Adipocyte (in vitro differentiated cells): Measurements from ENCODE around the gene PTAFR.

Source experiments
- DNase-seq: peaks from one replicate; pipeline ENCODE4 v3.0.0-alpha.2; 2015; ENCODE audit warnings: low read depth
- H3K27me3 ChIP-seq: replicated peaks from 2 replicates; pipeline ENCODE4 v1.7.0; 2013; ENCODE audit warnings: mild to moderate bottlenecking, low read length, moderate library complexity; ENCODE audit not compliant: control insufficient read depth, insufficient read depth
- H3K36me3 ChIP-seq: 2 replicates; pipeline ENCODE4 v1.7.0; 2013; ENCODE audit warnings: low read length, mild to moderate bottlenecking, moderate library complexity; ENCODE audit not compliant: control insufficient read depth, insufficient read depth, severe bottlenecking
- H3K4me1 ChIP-seq: 2 replicates; pipeline ENCODE4 v1.7.0; 2013; ENCODE audit warnings: mild to moderate bottlenecking, low read length, moderate library complexity; ENCODE audit not compliant: control insufficient read depth, insufficient read depth
- H3K4me3 ChIP-seq: 2 replicates; pipeline ENCODE4 v1.7.0; 2013; ENCODE audit warnings: mild to moderate bottlenecking, low read length, moderate library complexity
- H3K9ac ChIP-seq: 2 replicates; pipeline ENCODE4 v1.7.0; 2013; ENCODE audit warnings: mild to moderate bottlenecking, low read length, moderate library complexity
- H3K9me3 ChIP-seq: 2 replicates; pipeline ENCODE4 v1.7.0; 2013; ENCODE audit warnings: mild to moderate bottlenecking, low read length, moderate library complexity; ENCODE audit not compliant: control insufficient read depth

Gene PTAFR

DNA sequence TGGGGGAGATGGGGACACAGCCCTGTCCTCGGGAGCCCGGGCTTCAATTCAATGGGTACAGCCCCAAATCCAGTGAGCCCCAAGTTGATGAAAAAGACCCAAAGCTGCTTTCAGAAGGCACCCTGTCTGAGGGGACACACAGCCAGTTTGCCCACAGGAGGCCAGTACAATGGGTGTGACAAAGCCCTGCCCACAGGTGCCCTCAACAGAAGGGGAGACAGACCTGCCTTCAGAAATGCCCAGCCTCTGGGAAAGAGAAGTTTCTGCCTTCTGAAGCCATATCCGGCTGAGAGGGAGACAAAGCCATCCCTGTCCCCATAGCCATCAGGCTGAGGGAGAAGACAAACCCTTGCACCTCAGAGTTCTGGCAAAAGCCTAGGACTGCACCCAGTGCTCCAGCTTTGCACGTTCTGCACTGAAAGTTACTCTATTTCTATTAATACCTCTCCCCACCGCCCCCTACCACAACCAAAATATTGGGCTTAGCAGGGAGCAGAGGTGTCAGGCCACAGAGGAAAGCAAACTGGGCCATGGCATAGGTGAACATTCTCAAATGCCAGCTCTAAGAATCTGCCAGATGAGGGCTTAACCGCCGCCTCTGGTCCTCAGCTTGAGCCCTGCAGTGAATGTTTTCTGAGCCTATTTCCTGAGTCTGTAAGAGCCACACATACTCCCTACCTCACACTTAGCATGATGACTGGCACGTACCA is 18.0 kb upstream of the PTAFR start:
- Histone ChIP-seq H3K9me3 (no peaks in the 10 kb centered on the region), H3K27me3 (no peaks in the 10 kb centered on the region), H3K36me3 (peaks cover 11% of the 10 kb centered on the region), H3K9ac (no peak overlapping the region), H3K4me3 (no peak overlapping the region), H3K4me1 (no peaks in the 10 kb centered on the region)
- DNase-seq, result no peak

DNA sequence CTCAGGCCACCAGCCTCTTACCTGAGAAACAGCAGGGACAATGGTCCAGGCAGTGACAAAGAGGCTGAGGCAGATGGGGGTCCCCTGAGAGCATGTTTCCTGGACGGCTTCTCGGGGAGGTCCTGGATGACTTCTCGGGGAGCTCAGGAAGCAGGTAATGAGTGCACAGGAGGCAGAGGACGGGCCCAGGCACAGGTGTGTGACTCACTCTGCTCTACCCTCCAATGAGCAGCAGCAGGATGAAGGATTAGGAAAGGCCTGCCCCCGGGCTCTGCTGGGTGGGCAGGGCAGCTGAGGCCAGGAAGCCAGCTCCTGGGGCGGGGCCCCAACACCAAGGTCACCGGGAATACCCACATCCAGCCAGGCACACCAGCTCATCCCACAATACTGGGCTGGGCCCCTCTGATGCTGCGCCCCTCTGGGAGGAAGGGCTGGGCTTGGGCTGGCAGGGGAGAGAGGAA is 17.2 kb upstream of the PTAFR start:
- H3K9me3 ChIP-seq, result no peaks in the 10 kb centered on the region
- H3K4me1 ChIP-seq, result no peaks in the 10 kb centered on the region
- DNase-seq, result no peak
- no peak overlapping the region for H3K9ac ChIP-seq
- H3K36me3 ChIP-seq, result peaks cover 3% of the 10 kb centered on the region
- H3K27me3 ChIP-seq, result no peaks in the 10 kb centered on the region
- no peak overlapping the region for H3K4me3 ChIP-seq

DNA sequence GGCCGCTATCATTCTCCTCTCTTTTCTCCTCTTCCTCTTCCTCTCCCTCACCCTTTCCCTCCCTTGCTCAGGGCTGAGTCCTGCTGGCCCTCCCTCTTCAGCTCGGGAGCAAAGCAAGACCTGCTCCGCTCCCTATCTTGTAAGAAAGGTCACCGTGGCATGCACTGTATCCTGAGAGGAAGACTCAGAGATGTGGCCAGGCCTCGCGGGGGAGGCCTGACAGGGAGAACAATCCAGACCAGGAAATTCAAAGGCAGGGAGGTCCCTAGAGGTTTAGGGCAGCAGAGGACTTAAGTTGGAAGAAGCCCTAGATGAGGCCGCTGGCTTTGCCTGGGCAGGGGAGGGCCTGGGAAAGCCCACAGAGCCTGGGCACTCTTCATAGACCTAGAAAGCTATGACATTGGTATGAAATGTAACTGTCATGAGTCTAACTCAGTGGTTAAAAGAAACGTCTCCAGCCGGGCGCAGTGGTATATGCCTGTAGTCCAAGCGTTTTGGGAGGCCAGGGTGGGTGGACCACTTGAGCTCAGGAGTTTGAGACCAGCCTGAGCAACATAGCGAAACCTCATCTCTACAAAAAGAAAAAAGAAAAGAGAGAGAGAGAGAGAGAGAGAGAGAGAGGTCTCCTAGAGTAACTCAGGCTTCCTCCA is 14.6 kb upstream of the PTAFR start:
- Histone ChIP-seq H3K36me3 (no peaks in the 10 kb centered on the region), H3K4me3 (no peak overlapping the region), H3K4me1 (no peaks in the 10 kb centered on the region), H3K27me3 (no peaks in the 10 kb centered on the region), H3K9ac (no peak overlapping the region), H3K9me3 (no peaks in the 10 kb centered on the region)
- no peak for DNase-seq

DNA sequence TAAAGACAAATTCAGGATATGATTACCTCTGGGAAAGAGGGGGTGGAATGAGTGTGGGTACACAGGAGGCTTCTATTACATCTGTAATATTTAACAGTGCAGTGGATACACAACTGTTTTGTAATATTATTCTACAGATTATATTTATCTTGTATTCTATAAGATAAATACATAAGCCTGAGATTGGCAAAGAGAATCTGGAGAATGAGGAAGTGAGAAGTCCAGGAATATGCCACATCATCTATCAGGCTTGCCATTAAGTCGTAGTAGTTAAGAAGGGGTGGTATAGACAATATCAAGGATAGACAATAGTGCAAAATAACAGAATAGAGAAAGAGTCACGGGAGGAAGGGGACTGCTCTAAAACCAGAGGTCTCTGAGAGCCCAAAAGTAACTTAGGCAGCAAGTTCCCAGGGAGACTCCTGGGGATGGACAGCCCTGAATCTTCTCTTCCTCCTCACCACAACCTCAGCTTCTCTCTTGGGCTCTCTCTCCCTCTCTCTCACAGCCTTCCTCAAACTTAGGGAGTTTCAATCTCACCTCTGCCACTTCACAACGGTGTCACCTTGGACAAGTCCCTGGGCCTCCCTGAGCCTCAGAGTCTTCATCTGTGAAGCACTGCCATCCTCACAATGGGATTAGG is 14.0 kb upstream of the PTAFR start:
- Histone ChIP-seq H3K36me3 (no peaks in the 10 kb centered on the region), H3K9ac (no peak overlapping the region), H3K4me1 (no peaks in the 10 kb centered on the region), H3K27me3 (no peaks in the 10 kb centered on the region), H3K9me3 (no peaks in the 10 kb centered on the region), H3K4me3 (no peak overlapping the region)
- DNase-seq, result peak; percentile 13

DNA sequence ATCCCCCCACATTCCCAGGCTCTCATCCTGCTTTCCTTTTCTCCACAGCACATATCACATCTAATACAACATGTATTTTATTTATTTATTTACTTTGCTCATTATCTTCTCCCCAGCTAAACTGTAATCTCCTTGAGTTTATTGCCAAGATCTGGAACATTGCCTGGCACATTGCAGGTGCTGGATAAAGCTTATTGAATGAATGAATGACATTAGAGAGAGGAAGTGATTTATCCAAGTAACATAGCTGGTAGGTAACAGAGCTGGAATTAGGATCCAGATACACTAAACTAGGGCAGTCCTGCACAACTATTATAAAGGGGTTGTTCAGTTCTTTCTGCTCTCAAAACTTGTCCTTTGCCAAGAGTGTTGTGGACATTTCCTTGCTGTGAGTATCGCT is 8.6 kb upstream of the PTAFR start:
- Histone ChIP-seq H3K4me3 (no peak overlapping the region), H3K9me3 (no peaks in the 10 kb centered on the region), H3K4me1 (no peaks in the 10 kb centered on the region), H3K9ac (no peak overlapping the region), H3K27me3 (no peaks in the 10 kb centered on the region), H3K36me3 (no peaks in the 10 kb centered on the region)
- DNase-seq, result no peak

DNA sequence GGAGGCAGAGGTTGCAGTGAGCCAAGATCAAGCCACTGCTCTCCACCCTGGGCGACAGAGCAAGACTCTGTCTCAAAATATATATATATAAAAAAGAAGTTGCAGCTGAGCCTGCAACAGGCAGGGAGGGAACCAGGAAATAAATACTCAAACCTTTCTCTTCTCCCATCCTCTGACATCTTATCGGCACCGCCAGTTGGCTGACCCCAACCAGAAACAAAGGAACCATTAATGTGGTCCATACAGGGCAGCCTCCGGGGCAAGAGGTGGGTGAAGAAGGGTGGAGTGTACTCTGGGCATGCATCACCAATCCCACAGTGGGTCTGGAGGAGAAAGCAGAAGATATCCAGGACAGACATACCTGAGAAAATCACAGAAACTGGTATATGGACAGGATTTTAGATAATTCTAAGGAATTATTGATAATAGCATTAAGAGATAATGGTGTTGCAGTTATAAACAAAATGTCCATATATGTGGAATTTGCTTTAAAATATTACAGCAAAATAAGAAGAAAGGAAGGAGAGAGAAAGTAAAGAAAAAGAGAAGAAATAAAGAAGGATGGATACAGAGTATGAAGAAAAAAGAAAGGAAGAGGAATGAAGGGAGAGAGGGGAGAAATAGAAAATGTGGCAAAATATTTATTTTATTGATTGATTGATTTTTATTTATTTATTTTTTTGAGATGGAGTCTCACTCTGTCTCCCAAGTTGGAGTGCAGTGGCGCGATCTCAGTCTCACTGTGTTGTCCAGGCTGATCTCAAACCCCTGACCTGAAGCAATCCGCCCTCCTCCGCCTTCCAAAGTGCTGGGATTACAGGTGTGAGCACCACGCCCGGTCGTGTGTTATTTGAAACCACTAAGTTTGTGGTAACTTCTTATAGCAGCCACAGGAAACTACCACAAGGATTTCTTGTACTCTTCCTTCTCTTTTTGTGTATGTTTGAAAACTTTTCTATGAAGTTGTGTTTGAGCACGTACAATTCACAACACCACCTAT is 4.1 kb upstream of the PTAFR start:
- Histone ChIP-seq H3K27me3 (no peaks in the 10 kb centered on the region), H3K4me1 (peaks cover 16% of the 10 kb centered on the region), H3K36me3 (no peaks in the 10 kb centered on the region), H3K9ac (no peak overlapping the region), H3K9me3 (no peaks in the 10 kb centered on the region), H3K4me3 (no peak overlapping the region)
- no peak for DNase-seq

DNA sequence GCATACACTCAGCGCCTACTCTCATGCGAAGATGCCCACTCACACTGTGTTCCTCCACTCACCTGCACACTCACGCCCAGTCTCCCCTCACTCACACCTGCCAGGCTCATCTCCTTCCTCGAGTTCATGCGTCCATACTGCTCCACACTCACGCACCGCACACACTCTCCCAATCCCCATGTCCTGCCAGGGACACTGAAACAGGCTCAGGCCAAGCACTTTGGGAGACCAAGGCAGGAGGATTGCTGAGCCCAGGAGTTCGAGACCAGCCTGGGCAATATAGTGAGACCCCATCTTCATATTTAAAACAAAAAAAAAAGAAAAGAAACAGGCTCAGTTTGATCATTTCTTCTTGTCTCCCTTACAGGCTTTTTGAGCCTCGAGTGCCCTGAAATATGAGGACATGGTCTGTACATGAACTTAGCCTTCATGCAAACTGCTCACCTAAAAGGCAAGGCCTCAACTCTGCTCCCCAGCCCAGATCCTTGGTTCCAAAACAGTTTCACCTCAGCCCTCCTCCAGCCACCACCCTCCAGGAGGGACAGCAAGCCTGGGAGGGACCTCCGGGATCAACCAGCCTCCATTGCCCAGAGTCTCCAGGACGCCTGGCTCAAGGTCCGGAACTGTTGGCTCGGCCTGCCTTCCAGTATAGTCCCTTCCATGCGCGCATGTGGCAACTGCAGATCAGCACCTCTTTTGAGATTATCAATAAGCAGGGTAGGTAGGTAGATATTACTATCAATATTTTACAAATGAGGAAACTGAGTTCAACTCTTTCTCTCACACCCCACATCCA is 2.4 kb upstream of the PTAFR start:
- H3K36me3 ChIP-seq, result no peaks in the 10 kb centered on the region
- no peak overlapping the region for H3K4me3 ChIP-seq
- DNase-seq, result no peak
- H3K9me3 ChIP-seq, result no peaks in the 10 kb centered on the region
- no peak overlapping the region for H3K9ac ChIP-seq
- H3K27me3 ChIP-seq, result no peaks in the 10 kb centered on the region
- H3K4me1 ChIP-seq, result peaks cover 32% of the 10 kb centered on the region

DNA sequence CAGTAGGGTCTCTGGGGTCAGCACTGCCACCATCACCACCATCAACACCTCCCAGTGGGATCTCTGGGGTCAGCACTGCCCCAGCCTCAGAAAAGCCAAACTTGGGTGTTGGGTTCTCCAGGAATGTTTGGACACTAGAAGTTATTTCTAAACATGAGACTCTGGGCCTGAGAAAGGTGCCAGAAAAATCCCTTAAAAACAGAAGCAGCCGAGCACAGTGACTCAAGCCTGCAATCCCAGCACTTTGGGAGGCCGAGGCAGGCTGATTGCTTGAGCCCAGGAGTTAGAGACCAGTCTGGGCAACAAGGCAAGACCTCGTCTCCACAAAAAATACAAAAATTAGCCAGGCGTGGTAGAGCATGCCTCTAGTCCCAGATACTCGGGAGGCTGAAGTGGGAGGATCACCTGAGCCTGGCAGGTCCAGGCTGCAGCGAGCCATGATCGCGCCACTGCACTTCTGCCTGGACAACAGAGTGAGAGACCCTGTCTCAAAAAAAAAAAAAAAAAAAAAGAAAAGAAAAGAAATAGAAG is 470 bp downstream of the PTAFR start:
- DNase-seq, result no peak
- Histone ChIP-seq H3K4me1 (peaks cover 49% of the 10 kb centered on the region), H3K36me3 (no peaks in the 10 kb centered on the region), H3K9ac (peak overlapping the region; percentile 59), H3K27me3 (no peaks in the 10 kb centered on the region), H3K4me3 (no peak overlapping the region), H3K9me3 (no peaks in the 10 kb centered on the region)

DNA sequence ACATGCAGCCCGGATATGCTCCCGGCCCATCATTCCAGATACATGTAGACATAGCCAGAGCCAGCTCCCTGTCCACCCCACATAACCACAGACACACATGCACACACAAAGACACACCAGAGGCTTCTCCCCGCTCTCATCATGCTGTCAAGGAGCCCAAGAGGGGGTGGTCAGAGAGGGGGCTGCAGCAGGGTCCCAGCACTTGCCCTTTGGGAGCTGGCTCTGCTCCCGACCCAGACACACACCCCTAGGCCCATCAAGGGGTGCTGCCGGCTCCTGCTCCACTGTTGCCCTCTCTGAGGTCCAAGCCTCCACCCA is 2.6 kb downstream of the PTAFR start:
- no peaks in the 10 kb centered on the region for H3K36me3 ChIP-seq
- no peaks in the 10 kb centered on the region for H3K9me3 ChIP-seq
- DNase-seq, result no peak
- no peaks in the 10 kb centered on the region for H3K27me3 ChIP-seq
- H3K4me3 ChIP-seq, result peak overlapping the region; percentile 31
- peak overlapping the region; percentile 71 for H3K9ac ChIP-seq
- H3K4me1 ChIP-seq, result peaks cover 49% of the 10 kb centered on the region

DNA sequence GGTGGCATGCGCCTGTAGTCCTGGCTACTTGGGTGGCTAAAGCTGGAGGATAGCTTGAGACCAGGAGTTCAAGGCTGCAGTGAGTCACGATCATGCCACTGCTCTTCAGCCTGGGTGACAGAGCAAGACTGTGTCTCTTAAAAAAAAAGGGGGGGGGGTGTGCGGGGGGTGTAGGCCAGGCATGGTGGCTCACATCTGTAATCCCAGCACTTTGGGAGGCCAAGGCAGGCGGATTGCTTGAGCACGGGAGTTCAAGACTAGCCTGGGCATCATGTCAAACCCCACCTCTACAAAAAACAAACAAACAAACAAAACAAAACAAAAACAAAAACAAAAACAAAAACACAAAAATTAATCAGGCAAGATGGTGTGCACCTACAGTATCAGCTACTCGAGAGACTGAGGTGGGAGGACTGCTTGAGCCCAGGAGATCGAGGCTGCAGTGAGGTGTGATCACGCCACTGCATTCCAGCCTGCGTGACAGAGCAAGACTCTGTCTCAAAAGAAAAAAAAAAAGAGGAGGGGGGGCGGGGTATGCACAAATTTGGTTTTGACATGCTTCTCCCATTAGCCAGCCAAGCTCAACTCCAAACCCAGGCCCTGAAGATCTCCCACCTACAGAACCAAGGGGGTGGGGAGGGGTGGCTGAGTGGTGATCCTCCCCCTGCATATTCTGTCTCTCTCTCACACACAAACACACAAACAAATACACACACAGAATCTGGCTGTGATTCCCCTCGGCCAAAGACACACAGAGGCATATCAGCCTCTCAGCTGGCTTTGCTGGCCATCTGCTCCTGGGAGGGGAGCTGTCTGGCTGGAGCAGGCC is 3.1 kb downstream of the PTAFR start:
- H3K9me3 ChIP-seq, result no peaks in the 10 kb centered on the region
- no peaks in the 10 kb centered on the region for H3K27me3 ChIP-seq
- no peak for DNase-seq
- H3K4me1 ChIP-seq, result peaks cover 47% of the 10 kb centered on the region
- peak overlapping the region; percentile 46 for H3K9ac ChIP-seq
- H3K4me3 ChIP-seq, result no peak overlapping the region
- H3K36me3 ChIP-seq, result no peaks in the 10 kb centered on the region
